ENCODE measurements around the gene GNB1L.

- TF ChIP-seq CTCF (IDR thresholded peaks at IDR 0.05) (no peak), POLR2A (IDR thresholded peaks at IDR 0.05) (no peak)
These were observed 65.9 kb downstream of the GNB1L start for GRCh38 chr22:19788661-19789225.
